Spleen (tissue), 11 donors: ENCODE data around the gene PCCB. TPM values are rescaled to one million over a fixed set of nuclear protein-coding genes. Genes with fewer than 3 reads are reported as not detected.

Experiments used
- DNase-seq: peaks from one replicate; pipeline ENCODE4 v3.0.0-alpha.2; 2020
- H3K27ac ChIP-seq, 8 donors: fragments of 200-600 bp; sonication (generic) in 7 of 8; 1 replicate in 4 of 8; 2 replicates in 4 of 8; pipeline versions ENCODE4 v1.5.0 to v1.8.0; 2016 to 2021; ENCODE audit warnings: inconsistent platforms in 4 of 8, mild to moderate bottlenecking in 4 of 8, moderate library complexity in 1 of 8
- H3K27me3 ChIP-seq, 7 donors: fragments of 200-600 bp; sonication (generic) in 6 of 7; replicated peaks in 1 of 7; 1 replicate in 4 of 7; 2 replicates in 3 of 7; pipeline versions ENCODE4 v1.5.0 to v1.8.0; 2016 to 2021; ENCODE audit warnings: inconsistent platforms in 3 of 7, mild to moderate bottlenecking in 1 of 7
- H3K36me3 ChIP-seq, 6 donors: fragments of 200-600 bp; sonication (generic) in 5 of 6; 1 replicate in 4 of 6; 2 replicates in 2 of 6; pipeline versions ENCODE4 v1.5.0 to v1.8.0; 2016 to 2021; ENCODE audit warnings: inconsistent platforms in 2 of 6
- H3K4me1 ChIP-seq, 6 donors: fragments of 200-600 bp; sonication (generic) in 5 of 6; 1 replicate in 3 of 6; 2 replicates in 3 of 6; pipeline versions ENCODE4 v1.5.0 to v1.8.0; 2016 to 2021; ENCODE audit warnings: inconsistent platforms in 3 of 6
- H3K4me3 ChIP-seq, 8 donors: fragments of 200-600 bp; sonication (generic) in 7 of 8; 1 replicate in 4 of 8; 2 replicates in 4 of 8; pipeline versions ENCODE4 v1.5.0 to v1.8.0; 2016 to 2021; ENCODE audit warnings: inconsistent platforms in 4 of 8, mild to moderate bottlenecking in 4 of 8, moderate library complexity in 2 of 8
- H3K9me3 ChIP-seq, 8 donors: fragments of 200-600 bp; sonication (generic) in 7 of 8; 1 replicate in 4 of 8; 2 replicates in 4 of 8; pipeline versions ENCODE4 v1.5.0 to v1.8.0; 2016 to 2021; ENCODE audit warnings: inconsistent platforms in 4 of 8
- CTCF ChIP-seq, 11 experiments: fragments of 200-600 bp in 7 of 11; fragments of 450-650 bp in 4 of 11; sonication (generic) in 4 of 11; IDR thresholded peaks in 8 of 11; conservative IDR thresholded peaks in 3 of 11; 1 replicate in 7 of 11; 2 replicates in 4 of 11; pipeline versions ENCODE4 v1.4.0 to v1.8.0; 2016 to 2021; ENCODE audit warnings: antibody characterized with exemption in 11 of 11, inconsistent platforms in 4 of 11, mild to moderate bottlenecking in 1 of 11
- POLR2A ChIP-seq, 3 donors: fragments of 450-650 bp; IDR thresholded peaks; one replicate each; pipeline ENCODE4 v1.5.1; 2017; ENCODE audit warnings: antibody characterized with exemption in 3 of 3, mild to moderate bottlenecking in 1 of 3
- POLR2AphosphoS5 ChIP-seq, 3 donors: sonication (generic); formaldehyde crosslinking; IDR thresholded peaks; one replicate each; pipeline ENCODE4 v1.5.1; 2017; ENCODE audit warnings: antibody characterized with exemption in 3 of 3
- WGBS, 5 donors: extraction: QIAGEN DNeasy Blood & Tissue Kit in 3 of 5; methylation state at CpG; one replicate each; pipeline versions ENCODE4 v1.1.5 to v1.1.7; 2013 to 2018; 5-methylcytosine and 5-hydroxymethylcytosine counted together
- intact Hi-C: fragments of 100-400 bp; cut with DNase I; formaldehyde crosslinking; loops from one replicate; pipeline ENCODE4 v1.15.0; 2023; ENCODE audit warnings: low total_unique reads
- polyA plus RNA-seq, 3 donors: library from polyadenylated mRNA; stranded (reverse); fragments of 200-250 nt; gene quantifications; one replicate each; pipeline ENCODE4 v1.2.1, GENCODE V29; 2013
- total RNA-seq, 7 donors: library from RNA; depleted of rRNA in 3 of 7; stranded (reverse); fragments of >200 nt in 3 of 7; fragmentation: NEBNext Ultra II Directional in 4 of 7; extraction: Animal tissue kit (Norgen Biotek cat#: 25700) in 4 of 7; gene quantifications; one replicate each; pipeline versions ENCODE4 v1.1.0 to v1.2.1, GENCODE V29; 2016 to 2021
- donor health status: healthy with polysubstance abuse.
- donor health status: DM: no; HTN: no; CAD: no; lungs with moderate emphysema.
- donor health status: DM: no; HTN: no; CAD: no.
- donor health status: Bipolar disorder and iron deficiency.
- donor health status: healthy.
- donor health status: DM: no; HTN: no; CAD: no.
- donor health status: DM: yes; HTN: yes; CAD: no.

The PCCB gene
- total and polyA plus RNA-seq, 10 donors, result 11.9 to 24.7 (median 19.9) TPM

- Histone ChIP-seq H3K4me3 (peak overlapping the region; percentile 60 to 95 (median 72)), H3K27ac (peak overlapping the region; percentile 61 to 95 (median 89)), H3K36me3 (peaks cover 0 to 7% (median 1%) of the 10 kb centered on the region in 6 donors), H3K9me3 (no peaks in the 10 kb centered on the region), H3K4me1 (peaks cover 9 to 23% (median 20%) of the 10 kb centered on the region in 6 donors), H3K27me3 (no peaks in the 10 kb centered on the region)
- DNase-seq, result peak; percentile 87
- TF ChIP-seq CTCF (IDR thresholded peaks at IDR 0.05 in 8 of 11, conservative IDR thresholded peaks at IDR 0.05 in 3 of 11) (peak in 1 of 11 experiments; percentile 13), POLR2AphosphoS5 (IDR thresholded peaks at IDR 0.05) (no peak), POLR2A (IDR thresholded peaks at IDR 0.05) (no peak)
- WGBS, 5 donors, result 8 to 16% (median 10%) methylated on average over 13 to 18 of the region's 18 CpGs
- intact Hi-C loops, result loop anchor here (10.0 kb wide), 1 partner anchor 504 kb away; the partner anchor contains the start of gene STAG1
Measured at GRCh38 chr3:136250903-136251460, 842 bp downstream of the PCCB start.

GRCh38 chr3:136251511-136251910 lies 1.4 kb downstream of the PCCB start:
- WGBS, 5 donors, result 80 to 88% (median 82%) methylated on average over 3 of the region's 3 CpGs
- Histone ChIP-seq H3K27me3 (no peaks in the 10 kb centered on the region), H3K27ac (peak overlapping the region; percentile 61 to 95 (median 89)), H3K4me3 (peak overlapping the region in 3 of 8 donors; percentile 60 to 86 (median 71)), H3K36me3 (peaks cover 0 to 13% (median 5%) of the 10 kb centered on the region in 6 donors), H3K4me1 (peaks cover 9 to 23% (median 20%) of the 10 kb centered on the region in 6 donors), H3K9me3 (no peaks in the 10 kb centered on the region)
- no peak for TF ChIP-seq POLR2A (IDR thresholded peaks at IDR 0.05)
- no peak for TF ChIP-seq CTCF (IDR thresholded peaks at IDR 0.05 in 8 of 11, conservative IDR thresholded peaks at IDR 0.05 in 3 of 11)
- TF ChIP-seq POLR2AphosphoS5 (IDR thresholded peaks at IDR 0.05), result no peak
- intact Hi-C loops, result loop anchor here (10.0 kb wide), 1 partner anchor 503 kb away; the partner anchor contains the start of gene STAG1
- no peak for DNase-seq

GRCh38 chr3:136255672-136256406 lies 5.7 kb downstream of the PCCB start:
- no peaks in the 10 kb centered on the region for H3K27me3 ChIP-seq

More at GRCh38 chr3:136255672-136256406, 5.7 kb downstream of the PCCB start:
- DNase-seq, result no peak
- Histone ChIP-seq H3K36me3 (peaks cover 0 to 56% (median 23%) of the 10 kb centered on the region in 6 donors), H3K4me1 (peaks cover 9 to 16% (median 11%) of the 10 kb centered on the region in 6 donors), H3K4me3 (no peak overlapping the region), H3K27ac (no peak overlapping the region), H3K9me3 (no peaks in the 10 kb centered on the region)
- intact Hi-C loops, result loop anchor here (10.0 kb wide), 1 partner anchor 499 kb away; the partner anchor contains the start of gene STAG1
- no peak for TF ChIP-seq POLR2A (IDR thresholded peaks at IDR 0.05)
- no peak for TF ChIP-seq CTCF (IDR thresholded peaks at IDR 0.05 in 8 of 11, conservative IDR thresholded peaks at IDR 0.05 in 3 of 11)
- TF ChIP-seq POLR2AphosphoS5 (IDR thresholded peaks at IDR 0.05), result no peak
- 94 to 97% (median 97%) methylated on average over 8 of the region's 8 CpGs for WGBS, 5 donors
